ENCODE measurements around the gene SEMA3G.

SEMA3G gene

GRCh38 chr3:52444860-52445793 lies at the start of gene SEMA3G:
SEMA3G (minus strand) TSS chr3:52445103; CDS start chr3:52445027, 76 bp downstream.
- no peaks in the 10 kb centered on the region for H3K9me3 ChIP-seq (ENCODE audit: low read length)
- H3K4me3 ChIP-seq (ENCODE audit: low read depth in 1 of 2, low read length in 2 of 2), result no peak within 1 kb of the TSS
- no peak within 1 kb of the TSS for H3K27ac ChIP-seq (ENCODE audit: low read depth, low read length)

GRCh38 chr3:52494445-52494844 lies 49.5 kb upstream of the SEMA3G start:
- Histone ChIP-seq H3K36me3 (ENCODE audit: insufficient read depth, low read length) (peaks cover 47% of the 10 kb centered on the region), H3K27me3 (ENCODE audit: control insufficient read depth in 1 of 2, insufficient read depth in 2 of 2, low read length in 2 of 2) (no peaks in the 10 kb centered on the region), H3K9me3 (ENCODE audit: low read length) (no peaks in the 10 kb centered on the region), H3K27ac (ENCODE audit: low read depth, low read length) (no peak overlapping the region), H3K4me3 (ENCODE audit: low read depth in 1 of 2, low read length in 2 of 2) (no peak overlapping the region), H3K9ac (ENCODE audit: low read length) (no peak overlapping the region), H3K4me1 (ENCODE audit: insufficient read depth, low read length) (no peaks in the 10 kb centered on the region)

More at GRCh38 chr3:52444860-52445793, at the start of gene SEMA3G:
- H3K27me3 ChIP-seq (ENCODE audit: control insufficient read depth in 1 of 2, insufficient read depth in 2 of 2, low read length in 2 of 2), result no peaks in the 10 kb centered on the region
- no peaks in the 10 kb centered on the region for H3K36me3 ChIP-seq (ENCODE audit: insufficient read depth, low read length)
- no peak within 1 kb of the TSS for H3K9ac ChIP-seq (ENCODE audit: low read length)
- peaks cover 13% of the 10 kb centered on the region for H3K4me1 ChIP-seq (ENCODE audit: insufficient read depth, low read length)

- no peak overlapping the region for H3K9ac ChIP-seq (ENCODE audit: low read length)
- no peaks in the 10 kb centered on the region for H3K9me3 ChIP-seq (ENCODE audit: low read length)
- no peaks in the 10 kb centered on the region for H3K4me1 ChIP-seq (ENCODE audit: insufficient read depth, low read length)
- no peak overlapping the region for H3K4me3 ChIP-seq (ENCODE audit: low read depth in 1 of 2, low read length in 2 of 2)
- no peak overlapping the region for H3K27ac ChIP-seq (ENCODE audit: low read depth, low read length)
- H3K27me3 ChIP-seq (ENCODE audit: control insufficient read depth in 1 of 2, insufficient read depth in 2 of 2, low read length in 2 of 2), result no peaks in the 10 kb centered on the region
- peaks cover 55% of the 10 kb centered on the region for H3K36me3 ChIP-seq (ENCODE audit: insufficient read depth, low read length)
Observed at GRCh38 chr3:52493232-52494017, 48.5 kb upstream of the SEMA3G start.

- H3K4me3 ChIP-seq (ENCODE audit: low read depth in 1 of 2, low read length in 2 of 2), result no peak overlapping the region
- H3K27me3 ChIP-seq (ENCODE audit: control insufficient read depth in 1 of 2, insufficient read depth in 2 of 2, low read length in 2 of 2), result no peaks in the 10 kb centered on the region
- peaks cover 68% of the 10 kb centered on the region for H3K36me3 ChIP-seq (ENCODE audit: insufficient read depth, low read length)
- H3K9me3 ChIP-seq (ENCODE audit: low read length), result no peaks in the 10 kb centered on the region
- no peak overlapping the region for H3K27ac ChIP-seq (ENCODE audit: low read depth, low read length)
- no peaks in the 10 kb centered on the region for H3K4me1 ChIP-seq (ENCODE audit: insufficient read depth, low read length)
- no peak overlapping the region for H3K9ac ChIP-seq (ENCODE audit: low read length)
Observed at GRCh38 chr3:52492059-52492458, 47.2 kb upstream of the SEMA3G start.

GRCh38 chr3:52490939-52491526 lies 46.1 kb upstream of the SEMA3G start:
- peak overlapping the region; percentile 22 for H3K27ac ChIP-seq (ENCODE audit: low read depth, low read length)

GRCh38 chr3:52490035-52490938 lies 45.4 kb upstream of the SEMA3G start:
- Histone ChIP-seq H3K27me3 (ENCODE audit: control insufficient read depth in 1 of 2, insufficient read depth in 2 of 2, low read length in 2 of 2) (no peaks in the 10 kb centered on the region), H3K27ac (ENCODE audit: low read depth, low read length) (no peak overlapping the region), H3K36me3 (ENCODE audit: insufficient read depth, low read length) (peaks cover 77% of the 10 kb centered on the region), H3K4me3 (ENCODE audit: low read depth in 1 of 2, low read length in 2 of 2) (no peak overlapping the region), H3K9ac (ENCODE audit: low read length) (no peak overlapping the region), H3K4me1 (ENCODE audit: insufficient read depth, low read length) (peaks cover under 1% of the 10 kb centered on the region), H3K9me3 (ENCODE audit: low read length) (no peaks in the 10 kb centered on the region)

More at GRCh38 chr3:52490939-52491526, 46.1 kb upstream of the SEMA3G start:
- Histone ChIP-seq H3K27me3 (ENCODE audit: control insufficient read depth in 1 of 2, insufficient read depth in 2 of 2, low read length in 2 of 2) (no peaks in the 10 kb centered on the region), H3K9ac (ENCODE audit: low read length) (no peak overlapping the region), H3K36me3 (ENCODE audit: insufficient read depth, low read length) (peaks cover 77% of the 10 kb centered on the region), H3K4me1 (ENCODE audit: insufficient read depth, low read length) (no peaks in the 10 kb centered on the region), H3K9me3 (ENCODE audit: low read length) (no peaks in the 10 kb centered on the region), H3K4me3 (ENCODE audit: low read depth in 1 of 2, low read length in 2 of 2) (no peak overlapping the region)

GRCh38 chr3:52489453-52489852 lies 44.5 kb upstream of the SEMA3G start:
- Histone ChIP-seq H3K4me3 (ENCODE audit: low read depth in 1 of 2, low read length in 2 of 2) (no peak overlapping the region), H3K9ac (ENCODE audit: low read length) (no peak overlapping the region), H3K27ac (ENCODE audit: low read depth, low read length) (no peak overlapping the region), H3K27me3 (ENCODE audit: control insufficient read depth in 1 of 2, insufficient read depth in 2 of 2, low read length in 2 of 2) (no peaks in the 10 kb centered on the region), H3K36me3 (ENCODE audit: insufficient read depth, low read length) (peaks cover 77% of the 10 kb centered on the region), H3K9me3 (ENCODE audit: low read length) (no peaks in the 10 kb centered on the region), H3K4me1 (ENCODE audit: insufficient read depth, low read length) (peaks cover 9% of the 10 kb centered on the region)

- Histone ChIP-seq H3K9ac (ENCODE audit: low read length) (no peak overlapping the region), H3K36me3 (ENCODE audit: insufficient read depth, low read length) (peaks cover 72% of the 10 kb centered on the region), H3K9me3 (ENCODE audit: low read length) (no peaks in the 10 kb centered on the region), H3K4me3 (ENCODE audit: low read depth in 1 of 2, low read length in 2 of 2) (no peak overlapping the region), H3K27me3 (ENCODE audit: control insufficient read depth in 1 of 2, insufficient read depth in 2 of 2, low read length in 2 of 2) (no peaks in the 10 kb centered on the region), H3K4me1 (ENCODE audit: insufficient read depth, low read length) (peaks cover 13% of the 10 kb centered on the region), H3K27ac (ENCODE audit: low read depth, low read length) (no peak overlapping the region)
Observed at GRCh38 chr3:52488746-52489145, 43.8 kb upstream of the SEMA3G start.

- Histone ChIP-seq H3K27me3 (ENCODE audit: control insufficient read depth in 1 of 2, insufficient read depth in 2 of 2, low read length in 2 of 2) (no peaks in the 10 kb centered on the region), H3K9ac (ENCODE audit: low read length) (no peak overlapping the region), H3K27ac (ENCODE audit: low read depth, low read length) (no peak overlapping the region), H3K36me3 (ENCODE audit: insufficient read depth, low read length) (peaks cover 66% of the 10 kb centered on the region), H3K9me3 (ENCODE audit: low read length) (no peaks in the 10 kb centered on the region), H3K4me1 (ENCODE audit: insufficient read depth, low read length) (peaks cover 20% of the 10 kb centered on the region), H3K4me3 (ENCODE audit: low read depth in 1 of 2, low read length in 2 of 2) (no peak overlapping the region)
Observed at GRCh38 chr3:52487788-52488691, 43.1 kb upstream of the SEMA3G start.

Data from muscle layer of colon (tissue), 2 donors.